GF-D8 (cell line): Measurements from ENCODE around the gene PRPF8.
"Not testable (repeated sequence)": the region's sequence is repeated elsewhere in the genome, so short reads cannot be mapped to it uniquely, and the experiment has no call there.

ENCODE experiments used
- DNase-seq: peaks from one replicate; lab custom pipeline; 2025; lab: John Stamatoyannopoulos, UW

Gene PRPF8

DNA sequence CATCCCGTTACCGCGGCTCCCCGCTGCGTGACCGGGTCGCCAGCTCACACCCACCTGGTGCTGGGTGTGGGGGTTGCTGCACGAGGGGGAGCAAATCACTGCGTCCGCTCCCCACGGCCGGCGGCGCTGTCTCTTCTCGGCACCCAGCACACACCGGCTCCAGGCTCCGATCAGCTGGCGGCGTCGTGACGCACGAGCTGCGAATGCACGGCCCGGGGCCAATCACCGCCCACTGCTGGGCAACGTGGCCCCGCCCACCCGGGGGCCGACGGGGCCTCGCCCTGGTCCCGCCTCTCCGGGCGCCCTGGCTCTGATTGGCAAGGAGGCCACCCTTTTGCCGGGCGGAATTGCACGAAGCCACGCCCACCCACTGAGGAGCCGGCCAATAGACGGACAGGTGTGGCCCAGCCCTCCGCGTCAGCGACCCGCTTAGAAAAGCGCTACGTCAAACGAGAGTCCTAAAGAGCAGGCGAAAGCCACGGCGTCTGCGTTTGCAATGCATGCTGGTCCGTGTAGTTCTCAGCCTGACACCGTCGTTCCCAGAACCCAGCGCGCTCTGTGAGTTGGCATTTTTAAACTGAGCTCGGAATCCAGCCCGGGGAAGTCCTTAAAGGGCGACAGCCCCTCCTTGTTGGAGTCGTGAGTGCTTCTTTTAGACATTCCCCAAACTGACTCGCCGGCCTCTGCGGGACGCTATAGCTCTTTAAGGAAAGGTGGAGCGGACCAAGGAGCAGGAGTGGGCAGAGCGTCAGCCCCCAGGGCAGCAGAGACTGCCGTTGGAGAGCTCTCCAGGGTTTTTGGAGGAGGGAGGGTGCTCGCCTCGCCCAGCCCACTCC, 31.6 kb upstream of the PRPF8 start:
- peak; percentile 93 for DNase-seq

DNA sequence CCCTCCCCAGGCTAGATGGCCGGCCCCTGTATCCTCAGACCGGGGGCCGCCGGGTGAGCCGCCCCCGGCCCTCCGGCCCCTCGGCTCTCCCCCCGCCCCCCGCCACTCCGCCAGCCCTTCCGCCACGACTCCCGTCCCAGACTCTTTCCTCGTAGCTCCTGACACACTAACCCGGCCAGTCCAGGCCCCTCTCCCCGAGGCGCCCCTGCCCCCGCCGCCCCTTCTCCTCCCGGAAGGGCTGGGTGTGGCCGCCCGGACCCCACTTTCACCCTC, 31.1 kb upstream of the PRPF8 start:
- DNase-seq, result no peak

DNA sequence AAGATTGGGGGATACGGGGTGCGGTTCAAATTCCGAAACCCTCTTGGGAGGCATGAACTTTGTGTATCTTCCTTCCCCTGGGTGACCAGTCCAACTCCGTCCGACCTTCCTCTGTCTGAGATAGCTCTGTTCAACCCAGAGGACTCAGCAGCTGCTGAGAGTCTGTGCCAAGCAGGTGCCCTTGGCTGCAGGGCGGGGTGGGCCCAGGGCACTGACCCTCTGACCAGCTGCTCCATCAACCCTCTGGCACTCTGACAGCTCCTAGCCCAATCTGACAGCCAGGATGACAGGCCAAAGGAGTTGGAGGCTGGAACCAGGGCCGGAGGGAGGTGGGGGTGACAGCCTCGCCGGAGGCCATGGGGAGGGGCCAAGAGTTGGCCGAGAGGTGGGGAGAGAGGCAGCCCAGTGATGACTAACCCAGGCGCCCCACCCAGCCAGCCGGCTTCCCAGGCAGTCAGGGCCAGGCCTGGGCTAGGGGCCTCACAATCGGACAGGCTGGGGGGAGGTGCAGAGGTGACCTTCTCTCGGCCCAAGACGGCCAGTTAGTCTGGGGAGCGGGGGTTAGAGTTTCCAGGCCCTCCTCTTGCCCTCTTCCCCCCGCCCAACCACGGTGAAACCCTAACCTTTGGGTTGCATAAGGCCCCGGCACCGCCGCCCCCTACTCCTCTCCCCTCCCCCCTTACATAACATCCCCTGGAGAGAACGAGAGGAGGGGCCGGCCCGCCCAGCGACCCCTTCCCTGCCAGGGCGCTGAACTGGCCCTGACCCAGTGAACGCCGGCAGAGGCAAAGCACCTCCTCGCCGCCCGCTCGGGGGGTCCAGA, 30.5 kb upstream of the PRPF8 start:
- DNase-seq, result no peak

DNA sequence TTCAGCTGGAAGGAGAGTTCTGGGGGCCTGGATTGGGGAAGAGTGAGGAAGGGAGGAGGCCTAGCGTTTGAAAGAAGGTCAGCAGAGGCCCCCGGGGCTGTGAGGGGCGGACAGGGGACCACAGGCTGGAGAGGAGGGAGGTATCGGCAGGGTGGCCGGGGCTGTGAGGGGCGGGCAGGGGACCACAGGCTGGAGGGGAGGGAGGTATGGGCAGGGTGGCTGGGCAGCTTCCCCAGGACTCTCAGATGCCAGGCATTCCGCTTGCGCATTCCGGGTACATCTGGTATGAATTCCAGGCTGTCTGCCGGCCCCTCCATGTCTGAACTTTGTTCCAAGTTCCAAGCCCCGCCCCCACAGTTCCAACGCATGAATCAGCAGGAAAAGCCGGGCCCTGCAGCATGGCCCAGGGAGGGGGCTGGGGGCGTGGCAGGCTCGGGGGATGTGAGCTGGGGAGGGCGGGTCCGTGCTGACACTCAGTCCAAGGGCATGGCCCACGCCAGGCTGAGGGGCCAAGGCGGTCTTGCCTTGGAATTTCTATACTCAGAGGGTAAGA, 29.8 kb upstream of the PRPF8 start:
- no peak for DNase-seq

DNA sequence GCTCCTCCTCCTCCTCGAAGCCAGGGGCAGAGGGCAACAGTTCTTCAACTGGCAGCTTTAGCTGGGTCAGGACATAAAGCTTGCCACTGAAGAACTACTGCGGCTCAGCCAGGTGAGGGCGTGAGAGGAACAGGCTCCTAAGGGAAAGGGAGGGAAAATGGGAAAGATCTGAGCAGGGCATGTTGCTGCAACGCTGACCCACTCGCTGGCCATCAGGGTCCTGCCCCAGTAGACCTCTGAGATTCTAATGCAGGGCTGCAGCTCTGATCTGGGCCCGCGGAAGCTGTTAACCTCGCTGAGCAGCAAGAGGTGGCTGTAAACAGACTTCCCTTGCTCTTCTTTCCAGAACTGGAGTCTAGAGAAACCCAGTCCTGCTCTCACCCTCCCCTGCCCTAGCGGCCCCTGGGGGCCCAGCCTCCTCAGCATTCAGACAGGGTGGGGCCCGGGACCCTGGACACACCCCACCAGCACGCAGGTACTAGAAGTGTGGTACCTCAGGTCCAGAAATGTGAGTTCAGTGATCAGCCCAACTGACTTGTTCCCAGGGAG, 29.3 kb upstream of the PRPF8 start:
- DNase-seq, result peak; percentile 1

DNA sequence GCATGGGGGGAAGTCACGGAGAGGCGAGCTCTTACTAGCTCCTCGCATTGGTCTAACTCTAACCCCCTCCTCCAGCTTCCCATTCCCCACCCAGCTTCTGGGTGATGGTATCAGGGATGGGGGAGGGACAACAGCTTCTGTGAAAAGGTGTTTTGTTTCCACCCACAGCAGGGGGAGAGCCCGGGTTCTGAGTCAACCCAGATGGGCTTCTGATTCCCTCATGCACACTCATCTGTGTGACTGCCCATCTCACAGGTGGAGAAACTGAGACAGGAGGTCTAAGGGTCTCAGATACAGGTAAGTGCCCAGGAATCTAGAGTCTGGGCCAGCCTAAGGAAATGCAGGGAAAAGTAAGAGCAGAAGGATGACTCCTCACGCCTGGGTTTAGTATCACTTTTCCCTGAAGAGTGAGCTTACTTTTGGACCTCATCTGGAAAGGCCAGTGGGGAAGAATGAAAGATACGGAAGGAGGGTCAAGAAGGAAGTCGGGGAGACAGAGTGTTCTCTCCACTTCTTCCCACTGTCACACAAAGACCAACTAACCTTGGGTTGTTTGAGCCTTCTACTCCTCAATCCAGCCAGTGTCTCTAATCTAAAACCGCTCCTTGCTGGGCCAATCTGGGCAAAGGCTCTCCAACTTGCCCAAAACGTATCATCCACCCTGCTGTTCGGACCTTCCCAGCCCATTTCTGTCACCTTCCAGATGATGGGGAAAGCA, 28.7 kb upstream of the PRPF8 start:
- no peak for DNase-seq

DNA sequence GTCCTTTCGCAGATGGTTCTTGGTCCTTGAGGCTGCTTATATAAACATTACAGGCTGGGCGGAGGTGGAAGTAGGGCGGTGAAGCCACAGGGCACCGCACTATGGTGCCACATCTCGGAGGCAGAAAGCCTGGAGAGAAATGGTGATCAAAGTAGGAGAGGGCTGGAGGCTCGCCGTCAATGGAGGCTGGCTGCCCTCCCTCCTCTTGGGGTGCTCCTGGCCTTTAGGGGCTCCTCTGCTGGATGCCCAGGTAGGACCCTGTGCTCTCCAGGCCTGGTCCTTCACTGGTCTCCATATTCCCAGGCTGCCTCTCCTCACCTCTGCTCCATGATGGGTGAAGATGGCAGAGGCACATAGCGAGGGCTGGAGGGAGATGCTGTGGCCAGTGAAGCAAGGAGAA, 27.6 kb upstream of the PRPF8 start:
- no peak for DNase-seq

DNA sequence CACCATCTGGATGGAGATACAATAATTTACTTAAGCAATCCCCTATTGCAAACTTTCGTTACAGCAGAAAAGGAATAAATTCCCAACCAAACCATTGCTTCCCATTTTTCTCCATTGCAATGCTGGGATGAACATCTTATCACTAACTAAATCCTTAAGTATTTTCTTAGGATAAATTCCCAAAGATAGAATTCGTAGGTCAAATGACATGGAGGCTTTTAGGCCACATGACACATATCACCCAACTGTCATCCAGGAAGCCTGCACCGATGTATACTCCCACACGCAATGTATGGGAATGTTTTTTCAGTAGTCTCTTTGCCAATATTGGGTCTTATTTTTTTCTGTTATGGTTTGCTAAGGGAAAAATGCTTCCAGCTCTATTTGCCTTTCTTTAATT, 27.1 kb upstream of the PRPF8 start:
- no peak for DNase-seq

DNA sequence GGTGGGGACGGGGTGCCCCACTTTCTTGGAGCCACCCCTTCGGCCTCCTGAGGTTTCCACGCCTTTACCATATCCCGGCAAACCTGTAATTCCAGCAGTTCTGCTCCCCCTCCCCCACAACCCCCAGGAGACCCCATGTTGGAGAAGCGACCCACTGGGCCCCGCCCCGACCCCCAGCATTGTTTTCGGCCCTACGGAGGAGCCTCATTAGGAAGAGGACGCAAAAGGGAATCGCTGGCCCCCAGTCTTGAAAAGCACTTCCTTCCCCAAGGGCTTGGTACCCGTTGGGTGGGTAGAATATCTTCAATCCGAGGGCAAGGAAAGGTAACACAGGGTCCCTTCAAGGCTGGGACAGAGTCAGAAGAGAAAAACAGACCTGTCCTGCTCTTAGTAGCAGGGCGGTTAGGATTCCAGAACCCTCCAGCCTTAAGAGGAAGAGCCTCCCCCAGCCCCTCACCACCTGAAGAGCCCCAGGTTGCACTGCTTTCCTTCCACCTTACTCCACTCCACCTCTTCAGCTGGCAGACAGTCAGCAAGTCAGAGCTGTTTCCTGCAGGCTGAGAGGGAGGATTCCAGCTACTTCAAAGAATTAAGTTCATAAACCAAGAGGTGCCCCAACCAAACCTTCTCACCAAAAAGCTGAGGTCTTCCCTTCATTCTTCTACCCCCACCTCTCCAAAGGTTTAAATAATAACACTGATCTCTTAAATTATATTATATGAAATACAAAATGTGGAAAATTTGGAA, 26.3 kb upstream of the PRPF8 start:
- no peak for DNase-seq

DNA sequence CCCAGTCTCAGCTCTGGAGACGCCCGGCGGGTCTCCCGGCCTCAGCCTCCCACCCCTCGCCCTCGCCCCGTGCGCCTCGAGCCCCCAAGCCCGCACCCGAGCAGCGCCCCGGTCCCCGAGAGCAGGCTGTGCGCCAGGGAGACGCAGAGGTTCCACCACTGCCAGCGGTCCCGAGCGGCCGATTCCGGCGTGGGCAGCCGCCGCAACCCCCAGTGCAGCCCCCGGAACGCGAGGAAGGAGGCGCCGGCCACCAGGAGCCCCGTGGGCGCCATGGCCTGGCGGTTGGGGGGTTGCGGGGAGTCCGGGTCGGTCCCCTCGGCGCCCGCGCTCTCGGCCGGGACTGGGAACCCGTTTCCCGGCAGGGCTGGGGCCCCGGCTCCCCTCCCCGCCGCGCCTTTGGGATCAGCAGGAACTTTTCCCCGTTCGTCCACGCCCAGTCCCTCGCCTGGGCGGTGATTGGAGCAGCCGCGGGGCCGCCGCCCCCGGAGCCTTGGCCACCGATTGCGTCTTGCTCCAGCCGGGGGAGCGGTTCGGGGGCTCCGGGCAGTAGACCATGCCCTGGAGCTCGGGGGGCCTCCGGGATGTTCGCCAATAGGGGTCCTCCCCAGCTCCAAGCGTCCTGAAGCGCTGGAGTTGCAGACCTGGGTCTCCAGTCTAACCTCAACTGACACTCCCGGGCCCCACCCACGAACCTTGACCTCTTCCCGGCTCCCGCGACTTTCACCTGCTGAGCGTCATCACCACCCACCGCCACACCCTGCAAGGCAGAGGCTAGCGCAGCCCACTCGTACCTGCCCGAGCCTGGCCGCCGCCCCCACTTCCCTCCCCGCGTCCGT, 25.5 kb upstream of the PRPF8 start, which contains the start of gene TLCD2:
TSS of gene TLCD2 (minus strand) at position 407 of the 836 bp plus-strand sequence. CDS start at position 272, 135 bp downstream.
- no peak for DNase-seq

DNA sequence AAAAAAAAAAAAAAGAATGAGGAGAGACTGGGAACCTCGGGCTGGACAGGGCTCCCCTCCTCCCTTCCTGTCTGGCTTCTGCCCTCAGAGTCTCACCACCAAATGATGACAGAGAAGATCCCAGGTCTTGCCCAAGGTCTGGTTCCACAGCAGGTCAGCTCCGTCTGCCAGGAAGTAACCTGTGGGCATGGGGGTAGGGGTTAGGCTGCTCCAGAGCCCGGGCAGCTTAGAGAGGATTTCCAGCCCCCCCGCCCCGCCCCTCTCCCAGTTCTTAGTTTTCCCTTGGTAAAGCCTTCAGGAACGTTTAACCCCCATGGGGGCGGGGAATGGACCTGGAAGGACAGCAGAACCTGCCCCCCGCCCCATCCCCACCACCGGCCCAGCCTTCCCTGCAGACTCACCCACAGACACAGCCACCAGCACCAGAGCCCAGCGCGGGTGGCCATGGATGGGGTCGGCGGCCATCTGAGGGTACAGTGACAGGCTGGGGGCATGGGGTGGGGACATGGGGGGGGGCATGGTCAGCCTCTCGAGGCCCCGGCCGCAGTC, 24.8 kb upstream of the PRPF8 start:
- DNase-seq, result no peak

DNA sequence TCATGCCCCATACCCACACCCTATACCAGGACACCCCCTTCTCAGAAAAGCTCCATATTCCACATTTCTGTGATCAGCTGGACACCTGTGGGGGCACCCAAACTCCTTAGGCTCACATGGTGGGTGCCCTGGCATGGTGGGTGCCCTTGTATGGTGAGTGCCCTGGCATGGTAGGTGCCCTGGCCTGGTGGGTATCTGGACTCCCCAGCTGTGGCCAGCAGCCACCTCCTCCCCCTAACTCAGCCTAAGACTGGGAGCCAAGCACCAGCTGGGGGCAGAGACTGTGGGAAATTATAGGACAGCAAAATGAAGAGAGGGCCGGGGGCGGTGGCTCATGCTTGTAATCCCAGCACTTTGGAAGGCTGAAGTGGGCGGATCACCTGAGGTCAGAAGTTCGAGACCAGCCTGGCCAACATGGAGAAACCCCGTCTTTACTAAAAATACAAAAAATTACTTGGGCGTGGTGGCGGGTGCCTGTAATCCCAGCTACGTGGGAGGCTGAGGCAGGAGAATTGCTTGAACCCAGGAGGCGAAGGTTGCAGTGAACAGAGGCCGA, 24.2 kb upstream of the PRPF8 start:
- not testable (repeated sequence) for DNase-seq

DNA sequence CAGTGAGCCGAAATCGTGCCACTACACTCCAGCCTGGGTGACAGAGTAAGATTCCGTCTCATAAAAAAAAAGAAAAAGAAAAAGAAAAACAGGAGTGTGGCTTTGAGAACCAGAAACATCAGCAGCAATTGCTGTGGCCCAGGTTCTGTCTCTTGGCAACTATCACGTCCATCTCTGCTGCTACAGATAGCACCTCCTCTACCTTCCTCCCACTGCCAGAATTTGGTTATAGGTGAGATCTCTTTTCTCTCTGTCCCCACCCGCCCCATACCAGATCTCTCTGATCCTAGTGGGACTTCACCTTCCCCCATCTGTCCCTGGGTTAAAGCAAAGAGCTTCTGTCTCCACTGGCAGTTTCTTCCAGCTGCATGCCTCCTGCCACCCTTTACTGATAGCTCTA, 22.4 kb upstream of the PRPF8 start:
- no peak for DNase-seq

DNA sequence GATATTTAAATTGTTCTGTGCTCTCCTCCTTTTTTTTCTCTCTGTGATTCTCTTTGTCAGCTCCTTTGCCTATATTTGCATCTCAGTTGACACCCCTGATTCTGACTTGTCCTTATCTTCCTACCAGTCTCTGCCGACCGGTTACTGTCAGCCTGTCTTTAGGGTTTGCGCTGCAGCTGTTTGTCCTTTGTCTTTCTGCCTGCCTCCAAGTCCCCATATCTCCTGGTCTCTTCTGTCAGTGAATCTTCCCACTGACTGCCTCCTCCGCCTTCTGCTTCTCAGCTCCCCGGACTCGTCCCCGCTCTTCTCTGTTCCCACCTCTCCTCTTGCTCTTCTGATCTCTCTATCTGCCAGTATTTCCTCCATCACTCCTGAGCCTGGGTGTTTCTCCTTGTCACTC, 20.3 kb upstream of the PRPF8 start:
- no peak for DNase-seq

DNA sequence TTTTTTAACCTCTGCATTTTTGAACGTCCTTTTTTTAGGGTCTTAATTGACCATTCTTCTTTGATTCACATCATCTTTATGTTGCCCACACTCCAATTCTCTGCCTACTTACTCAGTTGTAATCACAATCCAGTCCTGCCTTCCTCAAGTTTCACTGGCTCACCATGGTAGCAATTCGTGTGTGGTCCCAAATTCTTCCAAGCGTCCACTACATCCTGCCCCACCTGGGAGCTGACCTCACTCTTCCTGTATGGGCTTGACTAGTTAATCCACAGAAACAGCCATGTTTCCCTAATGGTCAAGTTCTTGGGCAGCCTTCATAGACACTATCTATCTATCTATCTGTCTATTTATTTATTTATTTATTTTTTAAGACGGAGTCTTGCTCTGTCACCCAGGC, 18.4 kb upstream of the PRPF8 start:
- no peak for DNase-seq

DNA sequence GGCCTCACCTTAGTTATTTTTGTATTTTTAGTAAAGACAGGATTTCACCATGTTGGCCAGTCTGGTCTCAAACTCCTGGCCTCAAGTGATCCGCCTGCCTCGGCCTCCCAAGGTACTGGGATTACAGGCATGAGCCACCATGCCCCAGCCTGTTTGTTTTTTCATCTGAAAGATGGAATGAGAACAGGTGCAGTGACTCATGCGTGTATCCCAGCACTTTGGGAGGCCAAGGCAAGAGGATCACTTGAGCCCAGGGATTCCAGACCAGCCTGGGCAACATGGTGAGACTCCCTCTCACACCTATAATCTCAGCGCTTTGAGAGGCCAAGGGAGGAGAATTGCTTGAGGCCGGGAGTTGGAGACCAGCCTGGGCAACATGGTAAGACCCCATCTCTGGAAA, 15.2 kb upstream of the PRPF8 start:
- DNase-seq, result not testable (repeated sequence)

DNA sequence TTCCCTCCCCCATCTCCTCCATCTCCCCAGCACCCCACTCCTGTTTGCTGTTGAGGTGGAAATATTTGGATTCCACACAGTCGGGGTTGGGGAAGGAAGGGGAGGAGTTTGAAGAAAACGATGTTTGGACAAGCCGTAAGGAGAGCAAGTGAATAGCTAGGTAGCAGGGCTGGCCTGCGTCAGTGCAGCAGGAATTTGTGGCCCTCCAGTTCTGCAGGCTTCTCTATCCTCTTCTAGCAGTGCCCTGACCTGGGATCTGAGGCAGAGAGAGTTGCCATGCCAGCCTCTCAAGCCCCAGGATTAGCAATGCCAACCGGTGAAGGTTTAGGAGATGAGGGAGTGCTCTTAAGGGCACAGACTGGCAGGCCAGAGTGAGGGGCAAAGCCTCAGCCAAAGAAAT, 13.0 kb upstream of the PRPF8 start:
- DNase-seq, result no peak

DNA sequence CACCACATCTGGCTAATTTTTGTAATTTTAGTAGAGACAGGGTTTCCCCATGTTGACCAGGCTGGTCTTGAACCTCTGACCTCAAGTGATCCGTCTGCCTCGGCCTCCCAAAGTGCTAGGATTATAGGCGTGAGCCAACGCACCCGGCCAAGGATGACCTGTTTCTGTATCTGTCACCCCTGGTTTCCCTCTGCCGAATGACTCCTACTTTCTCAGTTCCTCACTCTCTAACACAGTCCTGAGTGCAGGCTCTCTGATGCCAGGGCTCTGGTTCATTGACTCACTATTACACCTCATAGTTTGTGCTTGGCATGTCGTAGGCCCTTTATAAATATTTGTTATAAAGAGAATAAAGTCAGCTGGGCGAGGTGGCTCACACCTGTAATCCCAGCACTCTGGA, 10.7 kb upstream of the PRPF8 start:
- no peak for DNase-seq

DNA sequence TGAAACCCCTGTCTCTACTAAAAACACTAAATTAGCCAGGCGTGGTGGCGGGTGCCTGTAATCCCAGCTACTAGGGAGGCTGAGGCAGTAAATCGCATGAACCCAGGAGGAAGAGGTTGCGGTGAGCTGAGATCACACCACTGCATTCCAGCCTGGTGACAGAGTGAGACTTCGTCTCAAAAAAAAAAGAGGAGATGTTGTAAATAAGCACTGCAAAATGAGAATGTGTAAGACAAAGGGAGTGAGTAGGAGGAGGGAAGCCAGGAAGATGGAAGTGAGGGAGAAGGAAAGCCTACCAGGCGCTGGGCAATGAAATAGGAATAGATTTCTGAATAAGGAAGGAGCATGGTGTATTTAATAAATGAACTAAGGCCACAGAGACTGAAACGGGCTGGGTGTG, 8.7 kb upstream of the PRPF8 start:
- DNase-seq, result no peak
